Stomach (tissue), 9 donors: ENCODE results near the gene HSH2D. TPM values are rescaled to one million over a fixed set of nuclear protein-coding genes. Genes with fewer than 3 reads are reported as not detected.

Experiments
- DNase-seq, 2 donors: peaks; one replicate each; pipeline versions ENCODE4 v3.0.0 to v3.0.0-alpha.2; 2013 to 2019
- H3K27ac ChIP-seq, 5 donors: fragments of 200-600 bp in 4 of 5; sonication (generic) in 4 of 5; one replicate each; pipeline ENCODE4 v1.5.1; 2013 to 2019; ENCODE audit warnings: mild to moderate bottlenecking in 1 of 5, moderate library complexity in 1 of 5
- H3K27me3 ChIP-seq, 3 donors: fragments of 200-600 bp; sonication (generic); one replicate each; pipeline ENCODE4 v1.5.1; 2017 to 2019; ENCODE audit warnings: mixed run types in 1 of 3
- H3K36me3 ChIP-seq, 4 donors: fragments of 200-600 bp; sonication (generic); 1 replicate in 3 of 4; 2 replicates in 1 of 4; pipeline ENCODE4 v1.5.1; 2016 to 2019
- H3K4me1 ChIP-seq, 4 donors: fragments of 200-600 bp; sonication (generic); one replicate each; pipeline ENCODE4 v1.5.1; 2016 to 2019
- H3K4me3 ChIP-seq, 4 donors: fragments of 200-600 bp; sonication (generic) in 3 of 4; one replicate each; pipeline ENCODE4 v1.5.1; 2016 to 2019; ENCODE audit warnings: mild to moderate bottlenecking in 1 of 4
- H3K9me3 ChIP-seq, 4 donors: fragments of 200-600 bp; sonication (generic); one replicate each; pipeline ENCODE4 v1.5.1; 2016 to 2019
- EP300 ChIP-seq: sonication (generic); formaldehyde crosslinking; IDR thresholded peaks from one replicate; pipeline ENCODE4 v1.6.1; 2017; ENCODE audit warnings: antibody characterized with exemption
- POLR2A ChIP-seq, 4 donors: fragments of 450-650 bp; IDR thresholded peaks; one replicate each; pipeline ENCODE4 v1.6.1; 2016; ENCODE audit warnings: antibody characterized with exemption in 4 of 4, control low read depth in 2 of 4, mild to moderate bottlenecking in 1 of 4, moderate library complexity in 1 of 4
- POLR2AphosphoS5 ChIP-seq, 3 donors: sonication (generic); formaldehyde crosslinking; IDR thresholded peaks; one replicate each; pipeline ENCODE4 v1.6.1; 2016; ENCODE audit warnings: antibody characterized with exemption in 3 of 3
- WGBS, 5 donors: extraction: QIAGEN DNeasy Blood & Tissue Kit in 3 of 5; methylation state at CpG; one replicate each; pipeline versions ENCODE4 v1.1.5 to v1.1.7; 2013 to 2018; 5-methylcytosine and 5-hydroxymethylcytosine counted together
- intact Hi-C: fragments of 100-400 bp; cut with DNase I; formaldehyde crosslinking; loops from one replicate; pipeline ENCODE4 v1.15.1; 2023; ENCODE audit warnings: low total_unique reads
- polyA plus RNA-seq, 3 donors: library from polyadenylated mRNA; stranded (reverse); fragments of 200-250 nt; gene quantifications; one replicate each; pipeline ENCODE4 v1.2.3, GENCODE V29; 2013
- total RNA-seq, 5 donors: library from RNA; depleted of rRNA; stranded (reverse); fragments of >200 nt; gene quantifications; one replicate each; pipeline versions ENCODE4 v1.1.0 to v1.2.3, GENCODE V29; 2014 to 2016
- TF ChIP-seq, protein P1 (sequence below), 7 experiments: fragments of 450-650 bp in 4 of 7; fragments of 200-600 bp in 3 of 7; sonication (generic) in 3 of 7; IDR thresholded peaks; one replicate each; pipeline ENCODE4 v1.5.1; 2016 to 2019; ENCODE audit warnings: antibody characterized with exemption in 7 of 7, control low read depth in 2 of 7, mild to moderate bottlenecking in 1 of 7
- donor health status: healthy with polysubstance abuse.
- donor health status: Bipolar disorder and iron deficiency.
- donor health status: healthy.

Gene HSH2D
- total and polyA plus RNA-seq, 8 donors: 6.2 to 24.5 (median 9.4) TPM

DNA sequence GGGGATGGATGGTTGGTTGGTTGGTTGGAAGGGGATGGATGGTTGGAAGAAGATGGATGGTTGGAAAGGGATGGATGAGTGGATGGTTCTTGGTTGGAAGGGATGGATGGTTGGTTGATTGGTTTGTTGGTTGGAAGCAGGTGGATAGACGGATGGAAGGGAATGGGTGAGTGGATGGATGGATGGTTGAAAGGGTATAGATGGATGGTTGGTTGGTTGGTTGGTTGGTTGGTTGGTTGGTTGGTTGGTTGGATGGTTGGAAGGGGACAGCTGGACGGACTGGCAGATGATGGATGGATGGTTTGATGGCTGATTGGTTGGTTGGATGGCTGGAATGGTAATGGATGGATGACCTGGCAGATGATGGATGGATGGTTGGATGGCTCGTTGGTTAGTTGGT is 11.8 kb upstream of the HSH2D start:
- Histone ChIP-seq H3K9me3 (no peaks in the 10 kb centered on the region), H3K27ac (no peak overlapping the region), H3K4me3 (no peak overlapping the region), H3K27me3 (no peaks in the 10 kb centered on the region), H3K36me3 (peaks cover 60 to 82% (median 80%) of the 10 kb centered on the region in 4 donors), H3K4me1 (peaks cover 0 to 8% (median 7%) of the 10 kb centered on the region in 4 donors)
- intact Hi-C loops: no loop called here
- no peak for DNase-seq
- WGBS, 5 donors: 94 to 100% (median 100%) methylated on average over 3 of the region's 3 CpGs
- no peak for TF ChIP-seq POLR2A (IDR thresholded peaks at IDR 0.05)
- no peak for TF ChIP-seq EP300
- TF ChIP-seq POLR2AphosphoS5 (IDR thresholded peaks at IDR 0.05): no peak
- TF ChIP-seq, protein P1, sequence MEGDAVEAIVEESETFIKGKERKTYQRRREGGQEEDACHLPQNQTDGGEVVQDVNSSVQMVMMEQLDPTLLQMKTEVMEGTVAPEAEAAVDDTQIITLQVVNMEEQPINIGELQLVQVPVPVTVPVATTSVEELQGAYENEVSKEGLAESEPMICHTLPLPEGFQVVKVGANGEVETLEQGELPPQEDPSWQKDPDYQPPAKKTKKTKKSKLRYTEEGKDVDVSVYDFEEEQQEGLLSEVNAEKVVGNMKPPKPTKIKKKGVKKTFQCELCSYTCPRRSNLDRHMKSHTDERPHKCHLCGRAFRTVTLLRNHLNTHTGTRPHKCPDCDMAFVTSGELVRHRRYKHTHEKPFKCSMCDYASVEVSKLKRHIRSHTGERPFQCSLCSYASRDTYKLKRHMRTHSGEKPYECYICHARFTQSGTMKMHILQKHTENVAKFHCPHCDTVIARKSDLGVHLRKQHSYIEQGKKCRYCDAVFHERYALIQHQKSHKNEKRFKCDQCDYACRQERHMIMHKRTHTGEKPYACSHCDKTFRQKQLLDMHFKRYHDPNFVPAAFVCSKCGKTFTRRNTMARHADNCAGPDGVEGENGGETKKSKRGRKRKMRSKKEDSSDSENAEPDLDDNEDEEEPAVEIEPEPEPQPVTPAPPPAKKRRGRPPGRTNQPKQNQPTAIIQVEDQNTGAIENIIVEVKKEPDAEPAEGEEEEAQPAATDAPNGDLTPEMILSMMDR (IDR thresholded peaks at IDR 0.05): no peak

DNA sequence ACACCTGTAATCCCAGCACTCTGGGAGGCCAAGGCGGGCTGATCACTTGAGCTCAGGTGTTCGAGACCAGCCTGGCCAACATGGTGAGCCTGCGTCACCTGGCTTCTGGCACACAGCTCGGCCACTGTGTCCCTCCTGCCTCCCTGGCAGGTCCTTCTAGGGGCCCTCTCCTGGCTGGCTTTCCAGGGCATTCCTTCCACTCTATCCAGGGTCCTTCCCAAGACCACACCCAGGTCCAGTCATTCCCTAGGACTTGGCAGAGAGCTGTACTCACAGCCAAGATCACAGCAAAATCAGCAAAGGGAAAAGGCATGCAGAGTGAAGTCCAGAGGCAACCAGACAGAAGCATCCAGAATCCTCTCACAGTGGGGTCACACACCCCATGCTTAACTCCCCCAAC is 9.7 kb upstream of the HSH2D start:
- Histone ChIP-seq H3K4me1 (peaks cover 0 to 9% (median 7%) of the 10 kb centered on the region in 4 donors), H3K27ac (no peak overlapping the region), H3K36me3 (peaks cover 42 to 60% (median 58%) of the 10 kb centered on the region in 4 donors), H3K9me3 (no peaks in the 10 kb centered on the region), H3K27me3 (no peaks in the 10 kb centered on the region), H3K4me3 (no peak overlapping the region)
- DNase-seq: no peak
- intact Hi-C loops: no loop called here
- TF ChIP-seq POLR2AphosphoS5 (IDR thresholded peaks at IDR 0.05): no peak
- TF ChIP-seq, protein P1 (IDR thresholded peaks at IDR 0.05): no peak
- TF ChIP-seq POLR2A (IDR thresholded peaks at IDR 0.05): no peak
- 79 to 93% (median 88%) methylated on average over 4 of the region's 4 CpGs for WGBS, 5 donors

DNA sequence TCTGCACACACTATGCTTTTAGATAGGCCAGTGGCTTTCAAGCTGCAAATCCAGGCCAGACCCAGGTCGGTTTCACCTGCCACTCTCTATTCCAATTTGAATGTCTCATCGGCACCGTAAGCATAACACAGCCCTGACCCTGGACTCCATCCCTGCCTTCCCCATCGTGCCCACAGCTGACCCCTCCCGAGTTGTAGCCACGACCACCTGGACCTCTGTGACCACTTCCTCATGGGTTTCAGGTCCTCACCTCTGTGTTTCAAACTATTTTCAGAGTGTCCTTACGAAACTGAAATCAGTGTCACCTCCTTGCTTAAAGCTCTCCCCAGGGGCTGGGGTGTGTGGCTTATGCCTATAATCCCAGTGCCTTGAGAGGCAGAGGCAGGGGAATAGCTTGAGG is 9.0 kb upstream of the HSH2D start:
- intact Hi-C loops: no loop called here
- H3K9me3 ChIP-seq: no peaks in the 10 kb centered on the region
- 70 to 81% (median 76%) methylated on average over 7 of the region's 7 CpGs for WGBS, 5 donors
- H3K4me1 ChIP-seq: peaks cover 0 to 9% (median 7%) of the 10 kb centered on the region in 4 donors
- no peaks in the 10 kb centered on the region for H3K27me3 ChIP-seq
- no peak overlapping the region for H3K4me3 ChIP-seq
- H3K36me3 ChIP-seq: peaks cover 35 to 53% (median 52%) of the 10 kb centered on the region in 4 donors
- TF ChIP-seq, protein P1 (IDR thresholded peaks at IDR 0.05): no peak
- no peak for TF ChIP-seq POLR2AphosphoS5 (IDR thresholded peaks at IDR 0.05)
- TF ChIP-seq EP300: no peak
- TF ChIP-seq POLR2A (IDR thresholded peaks at IDR 0.05): no peak
- H3K27ac ChIP-seq: no peak overlapping the region
- no peak for DNase-seq

DNA sequence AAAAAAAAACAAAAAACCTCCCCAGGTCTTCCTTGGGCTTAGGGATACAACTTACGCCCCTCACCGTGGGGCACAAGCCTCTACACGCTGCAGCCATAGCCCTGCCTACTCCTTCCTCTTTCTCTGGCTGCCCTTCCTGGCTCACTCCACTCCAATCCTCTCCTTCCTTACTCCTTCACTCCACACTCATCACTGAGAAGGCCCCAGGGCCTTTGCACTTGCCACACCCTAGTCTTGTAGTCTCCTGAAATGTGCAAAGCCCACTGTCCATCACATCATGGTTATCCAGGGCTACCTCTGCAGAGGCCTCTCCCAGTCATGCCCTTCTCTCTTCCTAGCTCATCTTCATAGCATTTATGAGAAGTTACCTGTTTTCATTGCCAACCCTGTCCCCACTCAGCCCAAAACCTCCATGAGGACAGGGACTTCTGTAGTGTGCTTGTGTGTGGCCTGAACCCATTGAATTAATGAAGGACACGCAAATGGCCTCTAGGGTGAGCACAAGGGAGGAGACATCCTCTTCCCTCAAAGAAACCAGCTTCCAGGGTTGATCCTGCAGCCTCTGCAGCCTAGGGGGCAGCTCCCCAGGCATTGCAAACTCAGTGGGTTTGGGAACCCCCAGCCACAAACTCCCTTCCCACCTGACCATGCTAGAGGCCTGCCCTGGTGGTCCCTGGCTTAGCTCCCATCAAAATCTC is 7.9 kb upstream of the HSH2D start:
- H3K36me3 ChIP-seq: peaks cover 30 to 42% (median 41%) of the 10 kb centered on the region in 4 donors
- peaks cover 0 to 9% (median 7%) of the 10 kb centered on the region in 4 donors for H3K4me1 ChIP-seq
- intact Hi-C loops: no loop called here
- DNase-seq: no peak
- no peak overlapping the region for H3K4me3 ChIP-seq
- no peaks in the 10 kb centered on the region for H3K9me3 ChIP-seq
- no peaks in the 10 kb centered on the region for H3K27me3 ChIP-seq
- WGBS, 5 donors: 79 to 93% (median 89%) methylated on average over 4 of the region's 4 CpGs
- TF ChIP-seq POLR2AphosphoS5 (IDR thresholded peaks at IDR 0.05): no peak
- no peak for TF ChIP-seq EP300
- TF ChIP-seq, protein P1 (IDR thresholded peaks at IDR 0.05): no peak
- no peak for TF ChIP-seq POLR2A (IDR thresholded peaks at IDR 0.05)
- no peak overlapping the region for H3K27ac ChIP-seq
